Activated CD4-positive, CD25-positive, alpha-beta regulatory T cell treated with anti-CD3 and anti-CD28 coated beads, Interleukin-2, amount 50 U/mL, for 72 hours (primary cell): ENCODE measurements around the gene CLTCL1.

Source experiments
- DNase-seq: peaks from one replicate; pipeline ENCODE4 v3.0.0; 2021

CLTCL1 gene

DNA sequence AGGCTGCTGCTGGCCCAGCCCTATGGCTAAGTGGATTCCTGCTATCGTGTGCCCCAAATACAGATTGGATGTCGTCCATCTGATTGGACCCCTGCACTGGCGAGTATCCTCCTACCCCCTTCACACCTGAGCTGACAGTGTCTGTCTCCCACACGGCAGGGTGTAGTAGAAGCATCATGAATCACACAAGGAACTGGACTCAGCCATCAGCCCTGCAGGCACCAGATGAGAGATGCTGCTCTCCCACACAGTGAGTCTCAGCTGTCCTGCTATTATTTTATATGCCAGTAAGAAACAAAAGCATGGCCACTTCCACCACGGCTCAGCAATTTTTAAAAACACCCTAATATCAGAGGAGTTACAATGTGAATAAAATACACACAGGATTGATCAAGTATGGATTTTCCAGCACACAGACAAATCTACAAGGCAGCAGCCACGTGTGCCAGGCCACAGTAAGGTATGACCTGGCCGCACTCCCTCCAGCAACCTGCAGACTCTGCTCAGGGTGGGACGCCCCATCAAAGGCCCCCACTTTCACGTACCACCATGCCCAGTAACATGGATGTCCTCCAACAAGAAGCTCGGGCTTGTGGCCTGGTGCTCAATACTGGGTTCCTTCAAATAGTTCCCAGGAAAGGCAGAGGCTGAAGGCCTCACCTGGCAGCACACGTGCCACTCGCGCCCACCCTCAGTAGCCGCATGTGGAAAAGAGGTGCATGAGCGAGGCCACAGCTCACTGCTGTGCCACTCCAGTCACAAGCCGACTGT, 96.6 kb downstream of the CLTCL1 start:
- DNase-seq: no peak

DNA sequence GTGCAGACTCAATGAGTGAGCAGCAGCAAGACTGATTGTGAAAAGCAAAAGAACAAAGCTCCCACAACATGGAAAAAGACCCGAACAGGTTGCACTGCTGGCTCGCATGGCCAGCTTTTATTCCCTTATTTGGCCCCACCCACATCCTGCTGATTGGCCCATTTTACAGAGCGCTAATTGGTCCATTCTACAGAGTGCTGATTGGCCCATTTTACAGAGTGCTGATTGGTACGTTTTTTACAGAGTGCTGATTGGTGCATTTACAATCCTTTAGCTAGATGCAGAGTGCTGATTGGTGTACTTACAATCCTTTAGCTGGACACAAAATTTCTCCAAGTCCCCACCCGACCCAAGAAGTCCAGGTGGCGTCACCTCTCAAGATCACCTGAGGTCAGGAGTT, 97.6 kb downstream of the CLTCL1 start:
- DNase-seq: no peak

DNA sequence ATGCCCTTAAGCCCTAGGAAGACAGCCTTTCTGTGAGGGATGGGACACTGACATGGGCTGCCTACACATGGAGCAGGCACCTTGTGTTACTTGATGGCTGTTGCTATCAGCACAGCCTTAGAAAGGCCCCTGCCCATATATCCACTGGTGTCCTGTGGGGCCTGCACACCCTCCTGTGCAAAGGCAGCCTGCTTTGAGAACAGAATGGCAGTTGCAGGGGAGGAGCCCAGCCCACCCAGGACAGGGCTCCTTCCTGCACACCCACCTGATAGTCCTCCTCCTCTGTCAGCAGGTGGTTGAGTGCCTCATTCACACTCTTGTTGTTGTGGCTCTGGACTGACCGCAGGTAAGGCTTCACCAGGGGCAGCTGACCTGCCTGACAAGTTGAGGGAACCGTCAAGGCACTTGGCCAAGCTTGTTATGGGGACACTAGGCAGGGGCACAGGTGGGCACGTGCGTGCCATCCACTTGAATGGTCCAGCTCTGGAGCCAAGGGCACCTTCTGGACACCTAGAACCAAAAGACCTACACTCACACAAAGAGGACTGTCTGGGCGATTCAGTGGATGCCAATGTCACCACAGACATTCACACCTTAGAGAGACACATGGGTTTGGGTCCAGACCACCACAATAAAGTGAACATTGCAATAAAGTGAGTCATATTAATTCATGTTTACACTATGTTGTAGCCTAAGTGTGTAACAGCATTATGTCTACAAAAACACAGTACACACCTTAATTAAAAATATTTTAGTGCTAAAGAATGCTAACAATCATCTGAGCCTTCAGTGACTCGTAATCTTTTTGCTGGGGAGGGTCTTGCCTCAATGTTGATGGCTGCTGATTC, 103.6 kb downstream of the CLTCL1 start:
- DNase-seq: no peak

DNA sequence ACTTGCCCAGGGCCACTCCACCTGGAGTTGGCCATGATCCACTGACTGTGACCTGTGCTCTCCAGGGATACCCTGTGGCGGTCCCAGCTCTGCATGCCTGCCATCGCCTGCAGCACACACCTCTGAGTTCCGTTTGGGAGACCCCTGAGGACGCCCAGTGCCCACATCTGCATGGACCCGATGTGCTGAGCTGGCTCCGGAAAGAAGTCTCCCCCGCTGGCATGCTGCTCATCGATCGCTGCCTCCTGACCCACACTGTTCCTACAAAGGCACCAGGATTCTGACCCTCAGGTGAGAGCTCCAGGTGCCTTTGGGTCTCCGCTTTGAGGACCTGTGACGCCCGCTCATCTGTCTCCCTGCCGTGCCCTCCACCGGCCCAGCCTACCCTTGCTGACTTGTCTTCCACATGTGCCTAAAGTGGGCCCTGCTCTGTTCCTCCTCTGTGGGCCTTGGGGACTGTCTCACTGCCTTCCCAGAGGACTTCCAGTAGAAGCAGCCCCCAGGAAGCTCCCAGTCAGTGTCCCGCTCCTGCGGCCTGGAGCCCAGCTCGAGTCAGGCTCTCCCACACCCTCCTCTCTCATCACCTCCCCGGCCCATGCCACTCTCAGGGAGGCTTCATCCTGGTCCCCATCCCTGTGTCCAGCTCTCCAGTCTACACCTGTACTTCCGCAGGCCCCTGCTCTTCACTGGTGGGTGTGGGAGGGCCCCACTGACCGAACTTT, 107.1 kb downstream of the CLTCL1 start:
- no peak for DNase-seq

GRCh38 chr22:19183216-19183615, 108.3 kb downstream of the CLTCL1 start:
- no peak for DNase-seq

DNA sequence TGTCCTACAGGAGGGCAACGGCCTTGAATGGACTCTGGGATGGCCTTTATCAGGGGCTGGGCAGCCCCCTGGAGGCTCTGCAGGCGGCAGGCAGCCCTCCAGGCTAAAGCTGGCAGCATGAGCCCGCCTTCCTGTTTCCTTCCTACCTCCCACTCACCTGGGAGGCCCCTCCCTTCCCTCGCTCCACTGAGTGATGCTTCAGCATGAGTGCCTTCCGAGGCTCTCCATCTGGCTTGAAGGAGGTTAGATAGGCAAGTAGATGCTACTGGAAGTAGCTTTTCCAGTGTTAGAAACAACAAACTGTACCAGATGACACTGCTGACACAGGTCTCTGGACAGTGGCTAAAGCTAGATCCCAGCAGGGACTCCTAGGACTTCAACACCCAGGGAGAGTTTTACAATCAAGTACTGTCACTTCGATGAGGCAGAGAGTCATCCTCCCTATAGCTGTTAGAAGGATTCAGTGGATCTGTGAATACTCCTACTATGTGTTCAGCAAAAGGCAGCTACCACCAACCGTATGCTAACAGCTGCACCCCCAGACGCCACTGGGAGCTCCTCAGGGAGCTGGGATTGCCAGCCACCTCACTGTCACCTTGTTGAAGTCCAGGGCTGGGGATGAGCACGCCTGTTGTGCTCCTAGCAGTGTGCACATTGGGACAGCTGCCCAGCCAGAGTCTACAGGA, 108.9 kb downstream of the CLTCL1 start:
- no peak for DNase-seq

- no peak for DNase-seq
These were observed 109.6 kb downstream of the CLTCL1 start for GRCh38 chr22:19181786-19182471.

GRCh38 chr22:19180740-19181410, 110.6 kb downstream of the CLTCL1 start:
- DNase-seq: no peak

DNA sequence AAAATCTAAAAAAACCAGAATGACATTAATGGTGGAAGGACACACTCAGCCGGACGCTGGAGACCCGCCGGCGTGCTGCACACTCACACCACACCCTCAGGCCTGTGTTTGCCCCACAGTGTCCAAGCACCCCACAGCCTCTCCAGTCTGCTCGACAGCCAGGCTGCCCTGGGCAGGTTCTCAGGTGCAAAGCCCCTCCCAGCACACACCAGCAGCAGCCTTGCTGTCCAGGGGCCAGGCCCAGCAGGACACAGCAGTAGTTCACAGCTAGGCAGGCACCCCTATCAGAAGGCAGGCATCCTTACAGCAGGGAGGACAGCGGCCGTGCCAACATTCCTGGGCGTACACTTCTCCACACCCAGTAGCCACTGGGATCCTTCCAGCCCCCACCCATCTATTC, 111.3 kb downstream of the CLTCL1 start:
- no peak for DNase-seq

- peak; percentile 57 for DNase-seq
These were observed 111.9 kb downstream of the CLTCL1 start for GRCh38 chr22:19179497-19180048.

DNA sequence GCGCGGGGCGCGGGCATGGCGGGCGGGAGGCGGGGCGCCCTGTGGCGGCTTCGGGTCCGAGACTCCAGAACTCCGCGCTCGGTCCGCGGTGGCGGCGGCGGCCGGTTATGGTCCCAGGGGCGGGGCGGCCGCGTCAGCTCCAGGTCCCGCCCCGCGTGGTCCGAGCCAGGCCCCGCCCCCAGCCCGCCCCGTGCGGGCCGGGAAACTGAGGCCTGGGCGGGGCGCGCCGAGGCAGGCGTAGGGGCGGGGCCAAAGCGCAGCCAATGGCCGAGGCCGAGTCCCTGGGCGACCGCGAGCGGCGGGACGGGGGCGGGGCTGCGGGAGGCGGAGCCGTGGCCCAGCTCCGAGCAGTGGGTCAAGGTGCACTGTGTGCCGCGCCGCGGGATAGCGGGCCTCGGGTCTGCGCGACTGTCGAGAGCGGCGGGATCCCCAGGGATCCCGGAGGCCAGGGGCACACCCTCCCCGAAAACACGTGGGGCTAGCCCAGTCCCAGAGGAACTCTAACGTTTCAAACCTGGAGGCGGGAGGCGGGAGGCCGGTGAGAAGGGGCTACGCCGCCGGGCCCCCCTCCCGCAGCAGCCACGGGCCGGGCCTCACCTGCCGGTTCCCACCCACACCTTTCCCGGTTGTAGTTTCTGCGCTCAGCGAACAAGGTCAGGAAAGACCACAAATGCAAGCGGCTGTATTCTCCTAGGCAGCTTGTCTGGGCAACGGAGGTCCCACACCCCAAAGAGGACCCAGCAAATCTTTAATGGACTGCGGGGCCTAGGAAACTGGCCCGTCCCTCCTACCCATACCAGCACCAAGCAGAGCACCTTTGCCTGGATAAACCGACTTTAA, 112.6 kb downstream of the CLTCL1 start, which contains the start of gene SLC25A1:
TSS of gene SLC25A1 (minus strand) at position 80 of the 840 bp plus-strand sequence. CDS start at position 17, 63 bp downstream.
- DNase-seq: peak; percentile 93

DNA sequence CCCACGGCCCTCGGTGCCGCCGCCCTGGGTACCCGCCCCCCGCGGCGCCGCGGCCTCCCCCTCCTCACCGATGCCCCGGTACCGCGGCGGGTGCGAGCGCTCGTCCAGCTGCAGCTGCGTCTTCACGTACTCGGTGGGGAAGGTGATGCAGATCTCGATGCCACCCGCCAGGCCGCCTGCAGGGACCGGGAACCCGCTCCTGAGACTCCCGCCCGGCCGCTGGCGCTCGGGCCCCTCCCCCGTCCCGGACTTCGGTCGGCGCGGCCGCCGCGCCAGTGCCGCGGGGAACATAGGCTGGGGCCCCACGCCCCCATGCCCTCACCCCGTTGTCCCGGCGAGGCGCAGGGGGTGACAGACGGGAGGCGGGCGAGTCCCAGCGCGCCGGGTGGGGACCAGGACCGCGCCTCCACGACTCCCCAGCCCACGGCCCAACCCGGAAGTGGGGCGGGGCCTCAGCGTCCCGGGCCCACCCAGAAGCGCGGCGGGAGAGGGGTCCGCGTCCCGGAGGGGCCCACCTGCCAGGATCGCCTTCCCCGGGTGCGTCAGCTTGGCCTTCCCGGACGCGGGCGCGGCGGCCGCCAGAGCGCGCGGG, 113.4 kb downstream of the CLTCL1 start:
- no peak for DNase-seq

DNA sequence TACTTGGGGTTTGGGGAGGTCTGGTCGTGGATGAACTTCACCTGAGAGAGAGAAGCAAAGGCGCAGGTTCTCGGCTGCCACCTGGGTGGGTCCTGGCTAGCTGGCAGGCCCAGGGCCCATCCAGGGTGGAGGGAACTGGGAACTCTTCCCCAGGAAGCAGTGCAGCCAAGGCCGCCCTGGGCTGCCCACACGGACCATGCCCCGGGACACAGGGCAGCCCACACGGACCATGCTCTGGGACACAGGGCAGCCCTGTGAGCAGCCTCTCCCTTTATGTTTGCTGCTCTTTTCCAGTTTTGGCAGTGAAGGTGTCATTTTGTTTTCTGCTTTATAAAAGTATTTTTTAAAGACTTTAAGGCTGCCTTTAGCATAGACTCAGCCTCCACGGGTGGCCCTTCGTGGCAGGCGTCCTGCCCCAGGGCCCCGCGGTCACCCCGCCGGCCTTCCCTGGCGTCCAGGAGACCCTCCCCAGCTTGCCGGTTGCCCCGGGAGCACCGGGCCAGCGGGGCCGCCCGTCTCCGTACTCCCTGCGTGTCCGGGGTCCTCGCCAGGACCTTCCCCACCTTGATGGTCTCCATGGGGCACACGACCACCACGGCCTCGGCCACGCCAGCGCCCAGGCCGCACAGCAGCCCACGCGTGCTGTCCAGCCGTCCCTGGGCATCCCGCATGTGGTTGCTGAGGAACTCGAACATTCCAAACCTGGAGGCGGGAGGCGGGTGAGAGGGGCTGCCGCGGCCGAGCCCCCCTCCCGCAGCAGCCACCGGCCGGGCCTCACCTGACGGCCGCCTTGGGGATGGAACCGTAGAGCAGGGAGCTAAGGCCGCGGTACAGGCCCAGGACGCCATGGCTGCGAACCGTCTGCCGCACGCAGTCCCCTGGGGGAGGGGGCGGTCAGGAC, 114.1 kb downstream of the CLTCL1 start:
- DNase-seq: no peak

GRCh38 chr22:19176732-19177131, 114.8 kb downstream of the CLTCL1 start:
- DNase-seq: no peak

GRCh38 chr22:19176175-19176643, 115.3 kb downstream of the CLTCL1 start:
- DNase-seq: no peak

GRCh38 chr22:19175602-19176174, 115.8 kb downstream of the CLTCL1 start:
- no peak for DNase-seq

- DNase-seq: no peak
These were observed 116.4 kb downstream of the CLTCL1 start for GRCh38 chr22:19175026-19175601.
